ENCODE measurements around the gene WNT6.

WNT6 gene

GRCh38 chr2:218858138-218858445, 1.5 kb upstream of the WNT6 start:
- no peak for DNase-seq

GRCh38 chr2:218858671-218859555, 692 bp upstream of the WNT6 start:
- no peak for DNase-seq

GRCh38 chr2:218859988-218860831, 605 bp downstream of the WNT6 start:
- no peak for DNase-seq

GRCh38 chr2:218860950-218861381, 1.4 kb downstream of the WNT6 start:
- DNase-seq = no peak

GRCh38 chr2:218861645-218862318, 2.2 kb downstream of the WNT6 start:
- DNase-seq = no peak

GRCh38 chr2:218863021-218863520, 3.5 kb downstream of the WNT6 start:
- no peak for DNase-seq

- DNase-seq = no peak
Measured at GRCh38 chr2:218865396-218865795, 5.8 kb downstream of the WNT6 start.

GRCh38 chr2:218865999-218866398, 6.4 kb downstream of the WNT6 start:
- DNase-seq = no peak

- no peak for DNase-seq
Measured at GRCh38 chr2:218867900-218868299, 8.3 kb downstream of the WNT6 start.

GRCh38 chr2:218869064-218869463, 9.5 kb downstream of the WNT6 start:
- DNase-seq = no peak

GRCh38 chr2:218870984-218871344, 11.4 kb downstream of the WNT6 start:
- no peak for DNase-seq

GRCh38 chr2:218871345-218872302, 12.0 kb downstream of the WNT6 start:
- DNase-seq = no peak

- no peak for DNase-seq
Measured at GRCh38 chr2:218872645-218873358, 13.2 kb downstream of the WNT6 start.

GRCh38 chr2:218873359-218874194, 14.0 kb downstream of the WNT6 start:
- DNase-seq = no peak

- no peak for DNase-seq
Measured at GRCh38 chr2:218875692-218876246, 16.2 kb downstream of the WNT6 start.

GRCh38 chr2:218876562-218877219, 17.1 kb downstream of the WNT6 start:
- no peak for DNase-seq

- DNase-seq = no peak
Measured at GRCh38 chr2:218877331-218877730, 17.7 kb downstream of the WNT6 start.

- no peak for DNase-seq
Measured at GRCh38 chr2:218877891-218878290, 18.3 kb downstream of the WNT6 start.

- DNase-seq = no peak
Measured at GRCh38 chr2:218878486-218878885, 18.9 kb downstream of the WNT6 start.

Measured in cortex of kidney (tissue), 1 donor.